ENCODE data around the gene RNASEH1.
"Not testable (repeated sequence)": the region's sequence is repeated elsewhere in the genome, so short reads cannot be mapped to it uniquely, and the experiment has no call there.

RNASEH1 gene

DNA sequence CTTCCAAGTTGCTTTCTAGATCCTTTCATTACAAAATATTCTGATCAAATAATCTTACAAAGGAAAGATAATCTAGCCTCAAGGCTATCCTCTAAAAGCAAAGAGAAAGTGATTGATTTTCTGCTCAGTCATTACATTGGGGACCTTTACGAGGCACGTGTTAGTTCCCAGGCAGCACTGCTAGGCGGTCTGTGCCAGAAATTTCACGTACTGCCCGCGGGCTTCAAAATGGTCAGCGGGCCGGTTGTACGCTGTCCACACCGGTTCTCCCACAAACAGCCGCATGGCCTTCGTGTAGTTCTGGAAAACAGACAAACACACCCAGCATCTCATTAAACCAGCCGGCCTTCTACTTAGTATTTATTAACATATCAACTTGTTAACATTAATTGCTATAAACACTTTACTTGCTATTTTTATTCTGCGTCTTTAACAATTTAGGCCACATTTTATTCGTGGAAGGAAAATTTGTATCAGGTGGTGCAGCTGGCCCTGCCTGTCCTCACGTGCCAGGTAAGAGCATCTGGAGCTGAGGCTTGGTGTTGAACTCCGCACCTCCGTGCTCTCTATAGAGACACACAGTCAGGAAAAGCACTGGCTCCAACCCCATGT lies 59.2 kb downstream of the RNASEH1 start:
- H3K4me3 ChIP-seq (ENCODE audit: low read depth, low read length) = no peak overlapping the region
- no peak for DNase-seq (ENCODE audit: low read depth)
- TF ChIP-seq, protein P1, sequence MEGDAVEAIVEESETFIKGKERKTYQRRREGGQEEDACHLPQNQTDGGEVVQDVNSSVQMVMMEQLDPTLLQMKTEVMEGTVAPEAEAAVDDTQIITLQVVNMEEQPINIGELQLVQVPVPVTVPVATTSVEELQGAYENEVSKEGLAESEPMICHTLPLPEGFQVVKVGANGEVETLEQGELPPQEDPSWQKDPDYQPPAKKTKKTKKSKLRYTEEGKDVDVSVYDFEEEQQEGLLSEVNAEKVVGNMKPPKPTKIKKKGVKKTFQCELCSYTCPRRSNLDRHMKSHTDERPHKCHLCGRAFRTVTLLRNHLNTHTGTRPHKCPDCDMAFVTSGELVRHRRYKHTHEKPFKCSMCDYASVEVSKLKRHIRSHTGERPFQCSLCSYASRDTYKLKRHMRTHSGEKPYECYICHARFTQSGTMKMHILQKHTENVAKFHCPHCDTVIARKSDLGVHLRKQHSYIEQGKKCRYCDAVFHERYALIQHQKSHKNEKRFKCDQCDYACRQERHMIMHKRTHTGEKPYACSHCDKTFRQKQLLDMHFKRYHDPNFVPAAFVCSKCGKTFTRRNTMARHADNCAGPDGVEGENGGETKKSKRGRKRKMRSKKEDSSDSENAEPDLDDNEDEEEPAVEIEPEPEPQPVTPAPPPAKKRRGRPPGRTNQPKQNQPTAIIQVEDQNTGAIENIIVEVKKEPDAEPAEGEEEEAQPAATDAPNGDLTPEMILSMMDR (conservative IDR thresholded peaks at IDR 0.05; ENCODE audit: low read depth, low read length) = no peak

DNA sequence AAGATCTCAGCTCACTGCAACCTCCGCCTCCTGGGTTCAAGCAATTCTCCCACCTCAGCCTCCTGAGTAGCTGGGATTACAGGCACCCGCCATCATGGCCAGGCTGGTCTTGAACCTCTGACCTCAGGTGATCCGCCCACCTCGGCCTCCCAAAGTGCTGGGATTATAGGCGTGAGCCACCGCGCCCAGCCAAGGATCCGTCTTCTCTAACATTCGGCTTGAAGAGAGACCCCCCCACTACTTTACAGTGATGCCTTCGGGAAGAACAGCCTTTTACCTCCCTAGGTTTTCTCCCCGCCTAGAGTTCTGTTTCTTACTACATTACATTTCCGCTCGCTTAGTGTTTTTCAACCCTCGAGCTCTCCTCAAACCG lies 61.4 kb downstream of the RNASEH1 start:
- DNase-seq (ENCODE audit: low read depth); H3K4me3 ChIP-seq (ENCODE audit: low read depth, low read length): not testable (repeated sequence)
